ENCODE measurements around the gene PCDH8.

- TF ChIP-seq, protein P1, sequence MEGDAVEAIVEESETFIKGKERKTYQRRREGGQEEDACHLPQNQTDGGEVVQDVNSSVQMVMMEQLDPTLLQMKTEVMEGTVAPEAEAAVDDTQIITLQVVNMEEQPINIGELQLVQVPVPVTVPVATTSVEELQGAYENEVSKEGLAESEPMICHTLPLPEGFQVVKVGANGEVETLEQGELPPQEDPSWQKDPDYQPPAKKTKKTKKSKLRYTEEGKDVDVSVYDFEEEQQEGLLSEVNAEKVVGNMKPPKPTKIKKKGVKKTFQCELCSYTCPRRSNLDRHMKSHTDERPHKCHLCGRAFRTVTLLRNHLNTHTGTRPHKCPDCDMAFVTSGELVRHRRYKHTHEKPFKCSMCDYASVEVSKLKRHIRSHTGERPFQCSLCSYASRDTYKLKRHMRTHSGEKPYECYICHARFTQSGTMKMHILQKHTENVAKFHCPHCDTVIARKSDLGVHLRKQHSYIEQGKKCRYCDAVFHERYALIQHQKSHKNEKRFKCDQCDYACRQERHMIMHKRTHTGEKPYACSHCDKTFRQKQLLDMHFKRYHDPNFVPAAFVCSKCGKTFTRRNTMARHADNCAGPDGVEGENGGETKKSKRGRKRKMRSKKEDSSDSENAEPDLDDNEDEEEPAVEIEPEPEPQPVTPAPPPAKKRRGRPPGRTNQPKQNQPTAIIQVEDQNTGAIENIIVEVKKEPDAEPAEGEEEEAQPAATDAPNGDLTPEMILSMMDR (conservative IDR thresholded peaks at IDR 0.05 in 1 of 2, IDR thresholded peaks at IDR 0.05 in 1 of 2; ENCODE audit: low read depth in 1 of 2, low read length in 2 of 2): no peak
- TF ChIP-seq EZH2 (IDR thresholded peaks at IDR 0.05; ENCODE audit: low read length, missing control alignments): no peak
Observed at GRCh38 chr13:52842441-52842840, 6.0 kb downstream of the PCDH8 start.
